Right lobe of liver (tissue), 6 donors: Measurements from ENCODE around the gene ZBTB14. TPM values are rescaled to one million over a fixed set of nuclear protein-coding genes. Genes with fewer than 3 reads are reported as not detected.

Experiments
- ATAC-seq, 4 donors: fragments of 200-7000 bp; cut with Tn5 transposase; one replicate each; pipeline ENCODE4 v1.9.1; 2020; ENCODE audit warnings: mild to moderate bottlenecking in 4 of 4, moderate library complexity in 4 of 4
- DNase-seq, 3 donors: peaks; one replicate each; pipeline ENCODE4 v3.0.0-alpha.2; 2020
- H3K27ac ChIP-seq, 3 donors: fragments of 200-600 bp; one replicate each; pipeline ENCODE4 v1.8.0; 2022
- H3K27me3 ChIP-seq, 2 donors: fragments of 200-600 bp; one replicate each; pipeline ENCODE4 v1.8.0; 2022
- H3K36me3 ChIP-seq, 4 donors: fragments of 200-600 bp; sonication (generic) in 1 of 4; one replicate each; pipeline versions ENCODE4 v1.5.1 to v1.8.0; 2017 to 2022; ENCODE audit warnings: control low read depth in 1 of 4
- H3K4me1 ChIP-seq, 4 donors: fragments of 200-600 bp; sonication (generic) in 1 of 4; one replicate each; pipeline versions ENCODE4 v1.5.1 to v1.8.0; 2017 to 2022; ENCODE audit warnings: control low read depth in 1 of 4
- H3K4me3 ChIP-seq, 3 donors: fragments of 200-600 bp; one replicate each; pipeline ENCODE4 v1.8.0; 2022
- H3K9me3 ChIP-seq, 4 donors: fragments of 200-600 bp; sonication (generic) in 1 of 4; one replicate each; pipeline versions ENCODE4 v1.5.1 to v1.8.0; 2017 to 2022; ENCODE audit warnings: control low read depth in 1 of 4
- CTCF ChIP-seq, 4 donors: fragments of 200-600 bp in 3 of 4; fragments of 450-650 bp in 1 of 4; IDR thresholded peaks; one replicate each; pipeline versions ENCODE4 v1.5.1 to v1.8.0; 2016 to 2022; ENCODE audit warnings: antibody characterized with exemption in 4 of 4, mild to moderate bottlenecking in 2 of 4
- POLR2A ChIP-seq: fragments of 450-650 bp; IDR thresholded peaks from one replicate; pipeline ENCODE4 v1.6.1; 2017; ENCODE audit warnings: antibody characterized with exemption, mild to moderate bottlenecking
- WGBS: methylation state at CpG from one replicate; pipeline ENCODE4 v1.1.6; 2018; ENCODE audit warnings: low coverage, low lambda C conversion rate; ENCODE audit not compliant: insufficient coverage; ENCODE audit errors: missing lambda C conversion rate; 5-methylcytosine and 5-hydroxymethylcytosine counted together
- intact Hi-C, 2 donors: fragments of 100-400 bp; cut with DNase I; formaldehyde crosslinking; loops; one replicate each; pipeline versions ENCODE4 v1.11.2 to v1.14.1; 2022
- total RNA-seq, 6 experiments: library from RNA; depleted of rRNA in 2 of 6; stranded (reverse); fragments of >200 nt in 2 of 6; fragmentation: NEBNext Ultra II Directional in 3 of 6; extraction: Animal tissue kit (Norgen Biotek cat#: 25700) in 3 of 6; gene quantifications; one replicate each; pipeline versions ENCODE4 v1.1.0 to v1.2.4, GENCODE V29; 2016 to 2023
- donor health status: DM: no; HTN: yes; CAD: no.
- donor health status: DM: no; HTN: no; CAD: no.
- donor health status: DM: no; HTN: no; CAD: no.
- donor health status: DM: no; HTN: yes; CAD: no.
- donor health status: DM: no; HTN: yes; CAD: no.

The ZBTB14 gene
- total RNA-seq, 6 experiments from 2014 or later: 4.3 to 7.2 (median 5.9) TPM

- Histone ChIP-seq H3K9me3 (no peaks in the 10 kb centered on the region), H3K36me3 (no peaks in the 10 kb centered on the region), H3K4me3 (no peak overlapping the region), H3K27ac (no peak overlapping the region), H3K4me1 (no peaks in the 10 kb centered on the region), H3K27me3 (no peaks in the 10 kb centered on the region)
- 33% methylated on average over 1 of the region's 1 CpG for WGBS
- intact Hi-C loops: no loop called here
- no peak for DNase-seq
- TF ChIP-seq CTCF (IDR thresholded peaks at IDR 0.05) (no peak), POLR2A (no peak)
- ATAC-seq: no peak
Observed at GRCh38 chr18:5275872-5276271, 19.7 kb downstream of the ZBTB14 start.

GRCh38 chr18:5268874-5269273, 26.7 kb downstream of the ZBTB14 start:
- no peak for TF ChIP-seq CTCF (IDR thresholded peaks at IDR 0.05)
- TF ChIP-seq POLR2A: no peak
- Histone ChIP-seq H3K9me3 (no peaks in the 10 kb centered on the region), H3K36me3 (no peaks in the 10 kb centered on the region), H3K27me3 (no peaks in the 10 kb centered on the region), H3K4me3 (no peak overlapping the region), H3K27ac (no peak overlapping the region), H3K4me1 (no peaks in the 10 kb centered on the region)
- ATAC-seq (no peak), DNase-seq (no peak)
- intact Hi-C loops: no loop called here

GRCh38 chr18:5266721-5267120, 28.8 kb downstream of the ZBTB14 start:
- no peak overlapping the region for H3K4me3 ChIP-seq
- H3K27ac ChIP-seq: no peak overlapping the region
- intact Hi-C loops: no loop called here
- TF ChIP-seq POLR2A: no peak
- no peak for TF ChIP-seq CTCF (IDR thresholded peaks at IDR 0.05)
- no peaks in the 10 kb centered on the region for H3K4me1 ChIP-seq
- no peaks in the 10 kb centered on the region for H3K9me3 ChIP-seq
- no peaks in the 10 kb centered on the region for H3K36me3 ChIP-seq
- WGBS: 70% methylated on average over 3 of the region's 3 CpGs
- no peaks in the 10 kb centered on the region for H3K27me3 ChIP-seq
- DNase-seq: no peak
- no peak for ATAC-seq

GRCh38 chr18:5253910-5254309, 41.6 kb downstream of the ZBTB14 start:
- H3K9me3 ChIP-seq: no peaks in the 10 kb centered on the region
- H3K27ac ChIP-seq: no peak overlapping the region
- WGBS: 47% methylated on average over 2 of the region's 2 CpGs
- no peak for TF ChIP-seq CTCF (IDR thresholded peaks at IDR 0.05)
- TF ChIP-seq POLR2A: no peak
- ATAC-seq: no peak
- intact Hi-C loops: no loop called here
- no peak overlapping the region for H3K4me3 ChIP-seq
- no peaks in the 10 kb centered on the region for H3K36me3 ChIP-seq
- no peaks in the 10 kb centered on the region for H3K4me1 ChIP-seq
- no peaks in the 10 kb centered on the region for H3K27me3 ChIP-seq
- no peak for DNase-seq

- Histone ChIP-seq H3K27ac (no peak overlapping the region), H3K4me3 (no peak overlapping the region), H3K36me3 (no peaks in the 10 kb centered on the region), H3K9me3 (no peaks in the 10 kb centered on the region), H3K4me1 (no peaks in the 10 kb centered on the region), H3K27me3 (no peaks in the 10 kb centered on the region)
- ATAC-seq (no peak), DNase-seq (no peak)
- no peak for TF ChIP-seq POLR2A
- TF ChIP-seq CTCF (IDR thresholded peaks at IDR 0.05): no peak
- WGBS: 74% methylated on average over 6 of the region's 6 CpGs
- intact Hi-C loops: no loop called here
Observed at GRCh38 chr18:5251117-5251516, 44.4 kb downstream of the ZBTB14 start.
